Neural crest cell (in vitro differentiated cells): ENCODE measurements around the gene PRKCZ. TPM values are rescaled to one million over a fixed set of nuclear protein-coding genes. Genes with fewer than 3 reads are reported as not detected.
A peak's percentile ranks its signal among the peaks of the same experiment; 100 is the strongest.

ENCODE experiments used
- DNase-seq: peaks from one replicate; pipeline ENCODE4 v3.0.0; 2021; ENCODE audit warnings: low read depth, mixed read lengths, low spot score
- H3K27ac Mint-ChIP-seq: one replicate; pipeline ENCODE4 v1.8.0; 2021; ENCODE audit warnings: mild to moderate bottlenecking, mixed read lengths; ENCODE audit not compliant: unreplicated experiment
- H3K27me3 Mint-ChIP-seq: 2 replicates; pipeline ENCODE4 v1.8.0; 2021; ENCODE audit warnings: low read depth, mild to moderate bottlenecking, mixed read lengths
- H3K36me3 Mint-ChIP-seq: 2 replicates; pipeline ENCODE4 v1.8.0; 2021; ENCODE audit warnings: low read depth, mild to moderate bottlenecking, mixed read lengths
- H3K4me1 Mint-ChIP-seq: 2 replicates; pipeline ENCODE4 v1.8.0; 2021; ENCODE audit warnings: mixed read lengths
- H3K4me3 Mint-ChIP-seq: one replicate; pipeline ENCODE4 v1.8.0; 2021; ENCODE audit warnings: mild to moderate bottlenecking, mixed read lengths
- H3K9me3 Mint-ChIP-seq: 2 replicates; pipeline ENCODE4 v1.8.0; 2021; ENCODE audit warnings: mixed read lengths
- total RNA-seq: library from RNA; stranded (reverse); gene quantifications from 2 replicates; pipeline ENCODE4 v1.2.1, GENCODE V29; 2021
- TF ChIP-seq, protein P1 (sequence below): fragments of 200-600 bp; sonication (generic); conservative IDR thresholded peaks from 2 replicates; pipeline ENCODE4 v1.5.0; 2021; ENCODE audit warnings: antibody characterized with exemption, mild to moderate bottlenecking

Gene PRKCZ
- total RNA-seq, 1 donor from 2014 or later: 8.6 TPM

DNA sequence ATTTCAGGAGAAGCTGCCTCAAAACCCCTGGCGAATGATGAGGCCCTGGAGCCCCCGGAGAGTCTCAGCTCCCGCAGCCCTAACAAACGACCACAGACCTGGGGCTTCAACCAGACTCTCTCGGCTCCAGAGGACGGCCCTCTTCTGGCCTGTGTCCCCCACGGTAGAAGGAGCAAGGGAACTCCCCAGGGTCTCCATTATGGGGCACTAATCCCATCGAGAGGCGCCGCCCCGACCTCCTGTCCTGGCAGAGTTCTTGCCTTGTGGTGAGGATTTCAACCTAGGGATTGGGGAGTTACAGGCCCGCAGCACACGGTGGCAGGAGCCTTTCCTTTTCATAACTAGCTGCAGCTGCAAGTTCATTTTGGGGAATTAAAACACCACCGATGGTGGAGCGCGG, 138.1 kb downstream of the PRKCZ start:
- peak overlapping the region; percentile 44 for H3K4me3 Mint-ChIP-seq
- H3K9me3 Mint-ChIP-seq: no peaks in the 10 kb centered on the region

DNA sequence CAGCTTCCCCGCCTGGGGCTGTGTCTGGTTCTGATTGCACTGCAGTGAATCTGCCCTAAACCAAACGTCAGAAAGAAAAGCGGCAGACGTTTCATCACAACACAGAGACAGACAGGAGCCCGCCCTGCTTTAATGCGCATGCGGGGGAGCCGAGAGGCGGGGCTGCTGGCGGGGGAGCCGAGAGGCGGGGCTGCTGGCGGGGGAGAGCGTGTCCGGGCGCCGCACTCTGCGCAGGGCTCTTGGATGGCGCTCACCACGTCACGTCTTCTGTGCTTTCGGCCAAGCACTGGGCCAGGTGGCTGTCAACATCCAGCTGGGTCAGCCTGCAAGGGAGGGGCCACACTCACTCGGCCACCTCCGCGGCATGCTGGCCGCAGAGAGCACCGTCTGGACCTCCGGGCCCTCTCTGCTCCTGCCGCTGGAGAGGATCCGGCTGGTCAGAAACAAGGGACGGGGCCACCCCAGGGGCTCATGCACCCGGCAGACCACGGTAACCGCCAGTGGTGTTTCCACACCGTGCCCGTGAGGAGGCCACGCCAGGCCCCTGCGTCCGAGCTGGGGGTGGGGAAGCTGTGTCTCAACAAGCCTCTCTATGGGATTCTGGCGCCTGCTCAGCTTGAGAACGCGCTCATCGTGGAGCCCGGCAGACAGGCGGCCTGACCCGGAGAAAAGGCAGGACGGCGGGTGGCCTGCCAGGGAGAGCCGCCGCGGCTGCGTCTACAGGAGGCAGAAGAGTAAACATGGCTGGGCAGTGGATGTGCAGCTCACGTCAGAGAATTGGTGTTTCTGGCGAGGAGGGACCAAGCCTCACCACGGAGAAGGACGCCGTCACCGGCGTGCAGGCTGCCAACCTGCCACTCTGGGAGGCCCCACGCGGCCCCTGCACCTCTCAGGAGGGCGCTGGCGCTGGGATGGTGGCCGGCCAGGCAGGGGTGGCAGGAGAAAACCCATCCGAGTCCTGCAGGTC, 139.5 kb downstream of the PRKCZ start:
- no peaks in the 10 kb centered on the region for H3K27me3 Mint-ChIP-seq
- TF ChIP-seq, protein P1, sequence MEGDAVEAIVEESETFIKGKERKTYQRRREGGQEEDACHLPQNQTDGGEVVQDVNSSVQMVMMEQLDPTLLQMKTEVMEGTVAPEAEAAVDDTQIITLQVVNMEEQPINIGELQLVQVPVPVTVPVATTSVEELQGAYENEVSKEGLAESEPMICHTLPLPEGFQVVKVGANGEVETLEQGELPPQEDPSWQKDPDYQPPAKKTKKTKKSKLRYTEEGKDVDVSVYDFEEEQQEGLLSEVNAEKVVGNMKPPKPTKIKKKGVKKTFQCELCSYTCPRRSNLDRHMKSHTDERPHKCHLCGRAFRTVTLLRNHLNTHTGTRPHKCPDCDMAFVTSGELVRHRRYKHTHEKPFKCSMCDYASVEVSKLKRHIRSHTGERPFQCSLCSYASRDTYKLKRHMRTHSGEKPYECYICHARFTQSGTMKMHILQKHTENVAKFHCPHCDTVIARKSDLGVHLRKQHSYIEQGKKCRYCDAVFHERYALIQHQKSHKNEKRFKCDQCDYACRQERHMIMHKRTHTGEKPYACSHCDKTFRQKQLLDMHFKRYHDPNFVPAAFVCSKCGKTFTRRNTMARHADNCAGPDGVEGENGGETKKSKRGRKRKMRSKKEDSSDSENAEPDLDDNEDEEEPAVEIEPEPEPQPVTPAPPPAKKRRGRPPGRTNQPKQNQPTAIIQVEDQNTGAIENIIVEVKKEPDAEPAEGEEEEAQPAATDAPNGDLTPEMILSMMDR: no peak
- peaks cover 20% of the 10 kb centered on the region for H3K4me1 Mint-ChIP-seq
- H3K9me3 Mint-ChIP-seq: no peaks in the 10 kb centered on the region
- H3K36me3 Mint-ChIP-seq: no peaks in the 10 kb centered on the region
- peak overlapping the region; percentile 82 for H3K4me3 Mint-ChIP-seq
- peak; percentile 87 for DNase-seq
- peak overlapping the region; percentile 78 for H3K27ac Mint-ChIP-seq

More for the DNA sequence above, 138.1 kb downstream of the PRKCZ start:
- H3K27ac Mint-ChIP-seq: no peak overlapping the region
- no peaks in the 10 kb centered on the region for H3K36me3 Mint-ChIP-seq
- peaks cover 20% of the 10 kb centered on the region for H3K4me1 Mint-ChIP-seq
- DNase-seq: no peak
- TF ChIP-seq, protein P1: no peak
- H3K27me3 Mint-ChIP-seq: no peaks in the 10 kb centered on the region

DNA sequence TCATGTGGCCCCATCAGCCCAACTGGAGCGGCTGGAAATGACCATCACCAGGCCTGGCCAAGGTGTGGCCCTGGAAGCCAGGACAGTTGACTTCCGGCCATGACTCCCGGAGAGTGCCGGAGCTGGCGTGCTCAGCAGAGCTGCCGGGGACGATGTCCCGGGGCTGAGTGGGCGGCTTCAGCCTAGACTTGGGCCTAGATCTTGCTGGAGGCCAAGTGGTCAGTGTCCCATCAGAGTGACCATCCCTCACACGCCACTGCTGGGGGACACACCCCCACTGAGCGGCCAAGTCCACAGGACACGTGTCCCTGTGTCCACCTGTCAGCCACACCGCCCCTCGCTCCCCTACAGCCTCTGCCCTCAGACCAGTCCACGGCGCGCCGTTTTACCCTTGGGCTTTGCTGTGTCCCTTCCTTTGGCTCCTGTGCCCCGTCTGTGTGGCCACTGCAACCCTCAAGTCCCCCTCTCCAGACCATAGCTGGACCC, 140.3 kb downstream of the PRKCZ start:
- TF ChIP-seq, protein P1: no peak
- peak overlapping the region; percentile 65 for H3K4me3 Mint-ChIP-seq
- DNase-seq: no peak
- H3K9me3 Mint-ChIP-seq: no peaks in the 10 kb centered on the region
- H3K36me3 Mint-ChIP-seq: no peaks in the 10 kb centered on the region
- H3K4me1 Mint-ChIP-seq: peaks cover 20% of the 10 kb centered on the region
- H3K27ac Mint-ChIP-seq: no peak overlapping the region
- H3K27me3 Mint-ChIP-seq: no peaks in the 10 kb centered on the region

DNA sequence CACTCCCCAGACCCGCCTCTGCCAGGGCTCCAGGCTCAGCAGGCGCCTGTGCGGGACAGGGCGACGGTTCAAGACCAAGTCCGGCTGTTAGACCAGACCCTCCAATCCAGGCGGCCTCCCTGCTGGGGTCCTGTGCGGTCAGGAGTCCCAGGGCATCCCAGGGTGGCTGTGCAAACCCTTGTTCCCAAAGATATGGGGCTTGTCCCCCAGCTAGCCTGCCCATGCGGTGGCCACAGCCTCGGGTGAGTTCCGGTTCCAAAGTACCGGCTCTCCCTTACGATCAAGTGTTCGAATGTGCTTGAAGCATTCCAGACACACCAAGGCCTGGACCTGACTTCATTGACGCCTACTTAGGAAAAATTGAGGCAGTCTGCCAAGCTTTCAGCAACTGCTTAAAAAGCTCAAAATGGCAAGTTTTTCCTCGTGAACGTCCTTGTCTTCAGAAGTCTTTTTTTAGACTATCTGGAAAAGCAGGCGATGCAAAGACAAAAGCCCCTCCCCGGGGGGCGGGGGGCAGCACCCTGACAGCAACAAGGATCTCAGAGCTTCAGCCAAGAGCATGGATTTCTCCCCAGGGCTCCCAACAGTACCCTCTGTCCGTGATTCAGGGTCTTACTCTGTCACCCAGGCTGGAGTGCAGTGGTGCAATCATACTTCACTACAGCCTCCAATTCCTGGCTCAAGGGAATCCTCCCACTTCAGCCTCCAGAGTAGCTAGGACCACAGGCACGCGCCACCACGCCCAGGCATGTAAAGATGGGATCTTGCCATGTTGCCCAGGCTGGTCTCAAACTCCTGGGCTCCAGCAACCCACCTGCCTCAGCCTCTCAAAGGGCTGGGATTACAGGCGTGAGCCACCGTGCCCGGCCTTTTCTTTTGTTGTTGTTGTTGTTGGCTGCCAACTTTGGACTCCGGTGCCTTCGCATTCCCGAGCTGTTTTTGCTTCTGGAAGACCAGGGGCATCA, 142.1 kb downstream of the PRKCZ start:
- H3K36me3 Mint-ChIP-seq: no peaks in the 10 kb centered on the region

More for the DNA sequence above, 142.1 kb downstream of the PRKCZ start:
- DNase-seq: no peak
- Mint-ChIP-seq H3K9me3 (no peaks in the 10 kb centered on the region), H3K4me3 (peak overlapping the region; percentile 84), H3K27ac (no peak overlapping the region), H3K27me3 (no peaks in the 10 kb centered on the region), H3K4me1 (peaks cover 20% of the 10 kb centered on the region)
- TF ChIP-seq, protein P1: no peak
